EL (cell line): Measurements from ENCODE around the gene ATP4B.

Source experiments
- DNase-seq: peaks from one replicate; pipeline ENCODE4 v3.0.0-alpha.2; 2016

Gene ATP4B

GRCh38 chr13:113657851-113658741 lies at the start of gene ATP4B:
Gene ATP4B (minus strand): TSS chr13:113658198. CDS start chr13:113658144, 54 bp downstream.
- DNase-seq, result no peak

GRCh38 chr13:113672002-113672651 lies 14.1 kb upstream of the ATP4B start:
- DNase-seq, result no peak

GRCh38 chr13:113671066-113672001 lies 13.3 kb upstream of the ATP4B start:
- DNase-seq, result no peak

- no peak for DNase-seq
Measured at GRCh38 chr13:113670541-113670940, 12.5 kb upstream of the ATP4B start.

- no peak for DNase-seq
Measured at GRCh38 chr13:113669755-113670341, 11.8 kb upstream of the ATP4B start.

GRCh38 chr13:113669231-113669754 lies 11.3 kb upstream of the ATP4B start:
- no peak for DNase-seq

- no peak for DNase-seq
Measured at GRCh38 chr13:113668491-113668971, 10.5 kb upstream of the ATP4B start.

- no peak for DNase-seq
Measured at GRCh38 chr13:113667771-113668490, 9.9 kb upstream of the ATP4B start.

- DNase-seq, result no peak
Measured at GRCh38 chr13:113666951-113667701, 9.1 kb upstream of the ATP4B start, which contains the start of gene GRK1. Gene GRK1 (plus strand): TSS chr13:113667219. CDS start chr13:113667387, 168 bp downstream.

GRCh38 chr13:113666329-113666670 lies 8.3 kb upstream of the ATP4B start:
- no peak for DNase-seq

GRCh38 chr13:113665597-113666328 lies 7.8 kb upstream of the ATP4B start:
- DNase-seq, result no peak

- no peak for DNase-seq
Measured at GRCh38 chr13:113664751-113665596, 7.0 kb upstream of the ATP4B start.

- DNase-seq, result no peak
Measured at GRCh38 chr13:113663934-113664333, 5.9 kb upstream of the ATP4B start.

- DNase-seq, result no peak
Measured at GRCh38 chr13:113661509-113661908, 3.5 kb upstream of the ATP4B start.

- DNase-seq, result no peak
Measured at GRCh38 chr13:113660066-113660465, 2.1 kb upstream of the ATP4B start.

- DNase-seq, result no peak
Measured at GRCh38 chr13:113659337-113659736, 1.3 kb upstream of the ATP4B start.

- no peak for DNase-seq
Measured at GRCh38 chr13:113658836-113659235, 838 bp upstream of the ATP4B start.

GRCh38 chr13:113656831-113657671 lies 947 bp downstream of the ATP4B start:
- DNase-seq, result no peak
